ENCODE results near the gene ZNF219.

The ZNF219 gene

DNA sequence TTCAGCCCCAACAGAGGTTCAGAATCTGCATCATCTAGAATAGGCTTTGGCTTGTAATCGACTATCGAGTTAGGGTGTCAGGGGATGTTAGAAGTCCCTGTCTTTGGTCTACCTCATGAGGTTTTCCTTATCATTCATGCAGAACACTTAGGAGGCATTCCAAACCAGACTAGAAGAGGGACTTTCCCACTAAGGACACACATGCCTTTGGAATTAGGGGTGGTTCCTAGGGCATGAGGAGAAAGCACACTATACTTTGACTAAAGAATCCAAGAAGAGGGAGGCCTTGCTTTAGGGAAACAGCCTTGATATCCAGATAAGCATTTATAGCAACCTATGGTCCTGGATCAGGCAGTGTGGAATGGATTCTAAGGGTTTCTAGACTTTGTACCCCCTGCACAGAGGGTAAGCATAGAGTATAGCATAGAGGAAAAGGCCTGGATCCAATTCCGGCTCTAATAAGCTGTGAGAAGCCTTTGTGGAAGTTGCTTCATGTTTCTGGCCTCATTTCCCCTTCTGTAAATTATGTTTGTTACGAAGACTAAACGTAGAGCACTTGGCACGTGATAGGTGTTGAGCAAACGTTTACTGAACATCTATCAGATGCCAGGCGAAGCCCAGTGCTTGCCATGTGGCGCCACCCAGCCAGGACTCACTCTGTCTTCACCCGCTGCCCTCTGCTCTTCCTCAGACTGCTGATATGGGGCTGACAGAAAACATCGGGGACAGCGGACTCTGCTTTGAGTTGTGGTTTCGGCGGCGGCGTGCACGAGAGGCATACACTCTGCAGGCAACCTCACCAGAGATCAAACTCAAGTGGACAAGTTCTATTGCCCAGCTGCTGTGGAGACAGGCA is 13.2 kb downstream of the ZNF219 start:
- no peak for FAIRE-seq

DNA sequence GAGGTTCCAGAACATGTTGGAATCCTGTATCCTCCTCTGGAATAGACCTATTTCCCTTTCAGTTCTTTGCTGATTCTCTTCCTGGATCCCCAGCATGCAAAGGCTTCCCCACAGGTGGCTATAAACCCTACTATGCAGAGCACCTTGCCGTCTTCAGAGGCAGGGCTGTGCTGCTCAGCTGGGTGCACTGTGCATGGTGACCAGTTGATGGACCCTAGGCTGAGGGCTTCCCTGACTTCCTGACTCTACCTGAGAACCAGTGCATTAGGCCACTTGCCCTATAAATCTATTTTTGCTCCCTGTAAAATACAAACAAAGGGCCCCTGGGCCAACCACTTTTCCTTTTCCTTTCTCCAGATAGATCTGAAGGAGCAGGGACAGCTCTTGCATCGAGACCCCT is 14.1 kb downstream of the ZNF219 start:
- no peak for FAIRE-seq

DNA sequence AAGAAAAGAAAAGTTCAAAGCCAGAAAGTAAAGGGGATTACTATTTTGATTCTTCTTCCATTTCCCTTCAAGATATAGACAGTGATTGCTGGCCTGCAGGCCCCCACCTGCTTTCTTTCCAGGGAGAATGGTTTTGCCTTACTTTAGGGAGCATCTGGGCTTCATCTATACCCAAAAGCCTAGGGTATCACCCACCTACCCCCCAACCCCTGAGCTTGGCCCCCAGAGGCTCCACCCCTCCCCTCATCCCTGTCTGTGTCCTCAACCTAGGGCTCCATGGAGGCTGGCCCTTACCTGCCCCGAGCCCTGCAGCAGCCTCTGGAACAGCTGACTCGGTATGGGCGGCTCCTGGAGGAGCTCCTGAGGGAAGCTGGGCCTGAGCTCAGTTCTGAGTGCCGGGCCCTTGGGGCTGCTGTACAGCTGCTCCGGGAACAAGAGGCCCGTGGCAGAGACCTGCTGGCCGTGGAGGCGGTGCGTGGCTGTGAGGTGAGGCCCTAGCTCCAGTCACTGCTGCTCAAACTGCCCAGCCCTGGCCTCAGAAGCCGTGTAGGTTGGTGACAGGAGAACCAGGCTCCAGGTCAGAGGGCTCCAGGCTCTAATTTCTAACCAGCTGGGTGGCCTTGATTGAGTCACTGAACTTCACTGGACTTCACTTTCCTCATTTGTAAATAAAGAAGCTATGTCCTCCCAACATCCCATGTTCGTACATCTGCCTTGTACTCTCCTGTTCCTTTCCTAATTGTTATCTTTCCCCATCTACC is 14.7 kb downstream of the ZNF219 start:
- no peak for FAIRE-seq

DNA sequence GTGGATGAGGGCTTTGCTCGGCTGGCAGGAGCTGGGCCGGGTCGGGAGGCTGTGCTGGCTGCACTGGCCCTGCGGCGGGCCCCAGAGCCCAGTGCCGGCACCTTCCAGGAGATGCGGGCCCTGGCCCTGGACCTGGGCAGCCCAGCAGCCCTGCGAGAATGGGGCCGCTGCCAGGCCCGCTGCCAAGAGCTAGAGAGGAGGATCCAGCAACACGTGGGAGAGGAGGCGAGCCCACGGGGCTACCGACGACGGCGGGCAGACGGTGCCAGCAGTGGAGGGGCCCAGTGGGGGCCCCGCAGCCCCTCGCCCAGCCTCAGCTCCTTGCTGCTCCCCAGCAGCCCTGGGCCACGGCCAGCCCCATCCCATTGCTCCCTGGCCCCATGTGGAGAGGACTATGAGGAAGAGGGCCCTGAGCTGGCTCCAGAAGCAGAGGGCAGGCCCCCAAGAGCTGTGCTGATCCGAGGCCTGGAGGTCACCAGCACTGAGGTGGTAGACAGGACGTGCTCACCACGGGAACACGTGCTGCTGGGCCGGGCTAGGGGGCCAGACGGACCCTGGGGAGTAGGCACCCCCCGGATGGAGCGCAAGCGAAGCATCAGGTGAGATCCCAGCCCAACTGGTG is 16.8 kb downstream of the ZNF219 start:
- no peak for FAIRE-seq

DNA sequence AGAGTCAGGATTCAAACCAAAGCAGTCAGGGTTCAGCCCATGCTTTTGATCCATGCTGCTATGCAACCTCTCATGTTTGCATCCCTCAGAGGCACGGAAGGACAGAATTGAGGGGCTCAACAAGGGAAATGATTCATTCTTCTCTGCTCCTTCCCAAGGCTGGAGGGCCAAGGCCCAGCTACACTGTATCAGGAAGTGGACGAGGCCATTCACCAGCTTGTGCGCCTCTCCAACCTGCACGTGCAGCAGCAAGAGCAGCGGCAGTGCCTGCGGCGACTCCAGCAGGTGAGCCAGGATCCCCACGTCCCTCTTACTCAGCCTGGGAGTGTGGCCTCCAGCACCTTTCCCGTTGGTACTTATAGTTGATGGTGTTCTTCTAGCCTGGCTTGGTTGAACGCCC is 19.7 kb downstream of the ZNF219 start:
- FAIRE-seq: no peak

DNA sequence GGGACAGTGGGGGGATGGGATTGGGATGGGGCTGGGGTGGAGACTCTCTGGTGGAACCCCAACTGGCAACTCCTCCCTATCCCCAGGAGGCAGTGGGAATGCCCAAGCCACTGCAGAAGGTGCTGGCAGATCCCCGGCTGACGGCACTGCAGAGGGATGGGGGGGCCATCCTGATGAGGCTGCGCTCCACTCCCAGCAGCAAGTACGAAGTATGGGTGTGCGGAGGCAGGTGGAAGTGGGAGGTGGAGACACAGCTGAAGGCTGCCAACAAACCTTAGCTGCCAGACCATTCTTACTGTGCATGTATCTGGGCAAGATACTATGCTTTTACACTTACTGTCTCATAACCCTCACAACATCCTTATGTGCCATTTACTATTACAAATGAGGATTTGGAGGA is 20.2 kb downstream of the ZNF219 start:
- FAIRE-seq: no peak

DNA sequence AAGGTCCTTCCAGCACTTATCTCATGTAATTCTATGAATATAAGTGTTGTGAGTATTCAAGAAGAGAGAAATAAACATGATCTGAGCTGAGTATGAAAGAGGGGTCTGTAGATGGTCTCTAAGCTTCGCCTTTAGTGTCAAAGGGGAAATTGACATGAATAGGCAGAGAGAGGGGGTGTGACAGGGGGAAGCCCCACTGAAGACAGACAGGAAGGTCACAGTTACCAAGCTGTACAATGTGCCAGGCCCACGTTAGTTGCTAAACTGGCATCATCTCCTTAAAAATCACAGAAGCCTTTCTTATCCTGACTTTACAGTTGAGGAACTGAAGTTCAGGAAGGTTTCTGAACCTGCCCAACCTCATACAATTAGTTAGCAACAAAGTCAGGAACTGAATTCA is 20.8 kb downstream of the ZNF219 start:
- FAIRE-seq: no peak

DNA sequence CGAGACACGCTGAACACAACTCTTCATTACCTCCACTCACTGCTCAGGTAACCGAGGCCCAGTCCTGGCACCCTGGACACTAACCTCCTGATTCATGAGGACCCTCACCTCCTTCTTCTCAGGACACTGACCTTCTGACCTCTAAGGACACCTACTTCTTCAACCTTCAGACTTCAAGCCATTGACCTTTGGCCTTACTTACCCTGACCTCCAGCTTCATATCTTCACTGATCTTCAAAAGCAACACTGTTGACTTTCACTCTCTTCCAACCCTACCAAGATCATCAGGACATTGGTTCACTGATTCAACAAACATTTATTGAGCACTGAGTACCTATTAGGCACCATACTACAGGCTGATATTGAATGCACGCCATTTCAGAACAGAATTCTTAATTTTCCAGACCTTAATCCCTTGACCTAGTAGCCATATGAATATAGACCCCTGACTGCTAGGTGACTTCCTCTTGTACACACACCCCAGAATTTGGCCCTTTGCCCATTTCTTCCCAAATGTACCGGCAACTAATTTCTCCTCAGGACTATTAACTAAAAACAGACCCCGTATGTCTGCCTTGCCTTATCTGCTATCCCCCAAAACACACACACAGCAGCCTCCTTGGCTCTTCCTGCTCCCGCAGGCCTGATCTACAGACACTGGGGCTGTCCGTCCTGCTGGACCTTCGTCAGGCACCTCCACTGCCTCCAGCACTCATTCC is 22.6 kb downstream of the ZNF219 start:
- FAIRE-seq: no peak

DNA sequence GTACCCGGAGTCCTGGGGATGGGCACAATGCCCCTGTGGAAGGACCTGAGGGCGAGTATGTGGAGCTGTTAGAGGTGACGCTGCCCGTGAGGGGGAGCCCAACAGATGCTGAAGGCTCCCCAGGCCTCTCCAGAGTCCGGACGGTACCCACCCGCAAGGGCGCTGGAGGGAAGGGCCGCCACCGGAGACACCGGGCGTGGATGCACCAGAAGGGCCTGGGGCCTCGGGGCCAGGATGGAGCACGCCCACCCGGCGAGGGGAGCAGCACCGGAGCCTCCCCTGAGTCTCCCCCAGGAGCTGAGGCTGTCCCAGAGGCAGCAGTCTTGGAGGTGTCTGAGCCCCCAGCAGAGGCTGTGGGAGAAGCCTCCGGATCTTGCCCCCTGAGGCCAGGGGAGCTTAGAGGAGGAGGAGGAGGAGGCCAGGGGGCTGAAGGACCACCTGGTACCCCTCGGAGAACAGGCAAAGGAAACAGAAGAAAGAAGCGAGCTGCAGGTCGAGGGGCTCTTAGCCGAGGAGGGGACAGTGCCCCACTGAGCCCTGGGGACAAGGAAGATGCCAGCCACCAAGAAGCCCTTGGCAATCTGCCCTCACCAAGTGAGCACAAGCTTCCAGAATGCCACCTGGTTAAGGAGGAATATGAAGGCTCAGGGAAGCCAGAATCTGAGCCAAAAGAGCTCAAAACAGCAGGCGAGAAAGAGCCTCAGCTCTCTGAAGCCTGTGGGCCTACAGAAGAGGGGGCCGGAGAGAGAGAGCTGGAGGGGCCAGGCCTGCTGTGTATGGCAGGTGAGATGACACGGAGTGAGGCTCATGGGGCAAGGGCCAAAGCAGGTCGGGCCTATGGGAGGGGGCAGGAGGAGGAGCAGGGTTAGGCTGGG is 23.8 kb downstream of the ZNF219 start:
- no peak for FAIRE-seq

DNA sequence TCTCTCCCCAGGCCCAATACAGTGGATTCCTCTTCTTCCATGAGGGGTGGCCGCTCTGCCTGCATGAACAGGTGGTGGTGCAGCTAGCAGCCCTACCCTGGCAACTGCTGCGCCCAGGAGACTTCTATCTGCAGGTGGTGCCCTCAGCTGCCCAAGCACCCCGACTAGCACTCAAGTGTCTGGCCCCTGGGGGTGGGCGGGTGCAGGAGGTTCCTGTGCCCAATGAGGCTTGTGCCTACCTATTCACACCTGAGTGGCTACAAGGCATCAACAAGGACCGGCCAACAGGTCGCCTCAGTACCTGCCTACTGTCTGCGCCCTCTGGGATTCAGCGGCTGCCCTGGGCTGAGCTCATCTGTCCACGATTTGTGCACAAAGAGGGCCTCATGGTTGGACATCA is 24.5 kb downstream of the ZNF219 start:
- no peak for FAIRE-seq

DNA sequence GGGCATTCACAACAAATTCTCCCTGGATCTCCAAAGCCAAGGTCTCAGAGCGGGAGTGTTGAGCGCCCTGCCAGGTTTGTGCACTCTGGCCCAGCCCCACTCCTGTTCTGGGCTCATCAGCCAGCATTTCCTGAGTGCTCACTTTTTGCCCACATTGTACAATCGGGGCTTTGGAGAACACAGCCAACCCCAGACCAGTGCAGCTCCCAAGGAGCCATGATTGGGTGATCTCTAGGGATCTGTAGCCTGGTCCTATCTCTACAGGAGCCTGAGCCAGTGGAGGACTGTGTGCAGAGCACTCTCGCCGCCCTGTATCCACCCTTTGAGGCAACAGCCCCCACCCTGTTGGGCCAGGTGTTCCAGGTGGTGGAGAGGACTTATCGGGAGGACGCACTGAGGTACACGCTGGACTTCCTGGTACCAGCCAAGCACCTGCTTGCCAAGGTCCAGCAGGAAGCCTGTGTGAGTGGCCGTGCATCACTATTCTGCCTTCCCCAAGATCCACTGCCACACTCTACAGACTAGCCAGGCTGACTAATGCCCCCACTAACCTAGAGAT is 25.6 kb downstream of the ZNF219 start:
- FAIRE-seq: no peak

DNA sequence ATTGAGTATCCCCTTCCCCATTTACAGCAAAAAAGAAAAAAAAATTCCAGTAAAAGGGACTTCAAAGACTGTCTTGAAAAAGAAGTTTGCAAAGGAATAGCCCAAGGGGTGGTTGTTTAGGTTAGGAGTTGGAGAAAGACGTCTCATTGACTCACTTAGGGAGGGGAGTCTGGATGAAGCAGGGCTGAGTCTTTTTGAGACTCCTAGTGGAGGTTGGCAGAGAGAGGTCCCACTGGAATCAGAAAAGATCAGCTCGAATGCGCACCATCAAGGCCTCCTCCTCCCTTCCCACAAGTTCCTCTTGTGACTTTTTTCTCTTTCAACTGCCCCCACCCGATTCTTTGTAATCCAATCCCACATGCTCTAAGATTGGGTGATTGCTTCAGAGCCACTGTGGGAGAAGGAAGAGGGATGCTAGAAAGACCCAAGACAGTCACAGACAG is 26.4 kb downstream of the ZNF219 start:
- FAIRE-seq: no peak

DNA sequence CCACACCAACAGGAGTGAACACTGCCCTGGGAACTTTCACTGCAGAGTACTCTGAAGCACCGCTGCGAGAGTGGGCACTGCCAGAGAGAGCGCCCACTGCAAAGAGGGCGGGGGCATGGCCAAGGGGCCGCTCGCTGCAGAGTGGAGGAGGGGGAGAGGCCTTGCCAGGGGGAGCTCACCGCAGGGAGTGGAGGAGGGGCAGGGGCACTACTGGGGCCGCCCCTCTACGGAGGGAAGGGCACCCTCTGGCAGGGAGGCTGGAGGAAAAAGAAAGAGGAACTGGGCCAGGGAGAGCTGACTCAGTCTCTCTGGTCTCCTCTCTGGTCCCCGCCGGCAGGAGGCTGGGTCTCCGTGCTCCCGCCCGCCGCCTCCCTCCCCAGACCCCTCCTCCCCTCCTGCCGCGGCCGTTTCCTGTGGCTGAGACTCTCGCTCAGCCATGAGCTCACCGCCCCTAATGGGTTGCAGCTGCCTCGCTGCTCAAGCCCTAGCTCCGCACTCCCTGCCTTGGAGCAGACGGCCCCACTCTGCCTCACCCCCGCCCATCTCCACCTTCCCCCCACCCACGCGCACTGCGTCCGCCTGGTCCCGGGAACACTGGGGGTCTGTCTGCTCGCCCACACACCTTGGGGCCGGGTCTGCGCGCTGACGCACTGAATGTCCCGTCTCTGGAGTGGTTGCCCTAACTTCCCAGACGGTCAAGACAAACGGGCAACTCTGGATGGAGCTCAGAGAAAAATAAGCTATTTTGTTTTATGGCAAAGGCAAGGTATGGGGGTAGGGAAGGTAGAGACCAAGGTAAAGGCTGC is 27.0 kb downstream of the ZNF219 start:
- no peak for FAIRE-seq

DNA sequence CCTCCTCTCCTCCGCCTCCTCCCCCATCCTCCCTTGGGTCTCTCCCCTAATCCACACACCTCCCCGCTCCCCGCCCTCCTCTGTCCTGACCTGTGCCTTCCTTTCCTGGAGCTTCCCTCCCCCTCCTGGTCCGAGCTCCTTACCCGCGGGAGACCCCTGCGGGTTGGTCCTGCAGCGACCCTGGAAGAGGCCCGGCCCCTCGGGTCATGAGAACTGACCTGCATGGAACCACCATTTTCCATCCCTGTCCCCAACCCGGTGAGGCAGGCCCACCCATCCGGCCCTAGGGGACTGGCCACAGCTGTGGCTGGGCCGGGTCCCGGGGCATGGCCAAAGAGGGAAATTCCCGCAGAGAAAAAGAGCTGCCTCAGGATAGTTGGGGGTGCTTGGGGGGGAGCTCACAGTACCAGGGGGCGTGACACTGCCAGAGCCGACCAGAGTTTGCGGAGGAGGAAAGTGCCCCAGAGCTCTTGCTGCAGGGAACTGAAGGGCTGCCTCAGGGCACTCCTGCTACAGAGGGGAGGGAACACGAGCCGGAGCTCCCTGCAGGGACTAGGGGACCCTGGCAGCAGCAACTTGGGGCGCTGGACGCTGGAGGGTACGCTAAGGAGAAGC is 27.7 kb downstream of the ZNF219 start:
- no peak for FAIRE-seq

DNA sequence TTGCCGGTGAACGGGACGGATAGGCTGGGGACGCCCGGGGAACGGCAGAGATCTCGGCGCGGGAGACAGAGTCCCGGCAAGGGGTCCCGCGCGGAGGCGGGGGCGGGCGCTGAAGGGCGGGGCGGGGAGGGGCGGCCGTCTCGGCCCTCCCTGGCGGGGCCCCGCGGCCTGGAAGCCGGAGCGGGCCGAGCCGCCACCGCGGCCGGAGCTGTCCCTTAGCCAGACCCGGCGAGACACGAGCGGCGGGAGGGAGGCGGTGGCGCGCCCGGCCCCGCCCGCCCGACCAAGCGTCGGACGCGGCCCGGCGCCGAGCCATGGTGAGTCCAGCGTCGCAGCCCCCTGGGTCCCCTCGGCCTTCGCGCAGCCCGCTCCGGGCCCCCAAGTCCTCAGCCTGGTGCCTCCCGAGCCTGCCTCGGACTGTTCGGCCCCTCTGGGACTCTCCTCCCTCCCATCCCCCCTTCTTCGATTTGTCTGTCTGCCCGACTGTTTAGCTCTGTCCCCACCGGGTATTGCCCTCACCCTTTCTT is 28.3 kb downstream of the ZNF219 start, which contains the start of gene ARHGEF40:
Gene ARHGEF40, plus strand, starts transcription at position 222 of the 527 bp plus-strand sequence. Its CDS starts 93 bp downstream, at position 315.
- no peak for FAIRE-seq

DNA sequence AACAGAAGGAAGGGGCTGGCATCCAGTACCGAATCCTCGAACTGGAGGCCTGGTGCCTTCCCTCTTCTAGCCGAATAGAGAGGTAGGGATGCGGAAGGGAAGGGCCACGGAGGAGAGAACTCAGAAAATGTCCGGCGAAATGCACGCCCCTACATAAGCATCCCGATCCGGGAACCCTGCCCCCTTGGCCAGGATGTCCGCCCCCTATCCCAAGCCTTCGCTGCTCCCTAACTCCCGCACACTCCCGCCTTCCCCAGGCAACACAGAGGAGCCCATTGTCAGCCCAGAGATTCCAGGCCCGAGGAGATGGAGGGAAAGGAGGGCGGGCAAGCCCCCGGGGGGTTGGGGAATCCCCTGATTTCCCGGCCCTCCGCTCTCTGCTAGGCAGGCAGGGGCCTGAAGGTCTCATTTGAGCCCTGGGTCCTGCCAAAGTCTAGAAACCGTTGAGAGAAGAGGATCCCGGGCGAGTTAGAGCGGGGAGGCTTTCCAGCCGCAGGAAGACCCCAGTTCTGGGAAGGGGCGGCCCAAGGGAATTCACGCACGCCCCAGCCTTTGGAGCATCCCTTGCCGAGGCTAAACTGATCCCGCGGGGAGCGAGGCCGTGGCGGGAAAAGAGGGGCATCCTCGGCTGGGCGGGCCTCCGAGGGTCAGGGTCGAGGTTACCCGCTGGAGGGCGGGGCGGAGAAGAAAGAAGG is 28.9 kb downstream of the ZNF219 start:
- FAIRE-seq: no peak

DNA sequence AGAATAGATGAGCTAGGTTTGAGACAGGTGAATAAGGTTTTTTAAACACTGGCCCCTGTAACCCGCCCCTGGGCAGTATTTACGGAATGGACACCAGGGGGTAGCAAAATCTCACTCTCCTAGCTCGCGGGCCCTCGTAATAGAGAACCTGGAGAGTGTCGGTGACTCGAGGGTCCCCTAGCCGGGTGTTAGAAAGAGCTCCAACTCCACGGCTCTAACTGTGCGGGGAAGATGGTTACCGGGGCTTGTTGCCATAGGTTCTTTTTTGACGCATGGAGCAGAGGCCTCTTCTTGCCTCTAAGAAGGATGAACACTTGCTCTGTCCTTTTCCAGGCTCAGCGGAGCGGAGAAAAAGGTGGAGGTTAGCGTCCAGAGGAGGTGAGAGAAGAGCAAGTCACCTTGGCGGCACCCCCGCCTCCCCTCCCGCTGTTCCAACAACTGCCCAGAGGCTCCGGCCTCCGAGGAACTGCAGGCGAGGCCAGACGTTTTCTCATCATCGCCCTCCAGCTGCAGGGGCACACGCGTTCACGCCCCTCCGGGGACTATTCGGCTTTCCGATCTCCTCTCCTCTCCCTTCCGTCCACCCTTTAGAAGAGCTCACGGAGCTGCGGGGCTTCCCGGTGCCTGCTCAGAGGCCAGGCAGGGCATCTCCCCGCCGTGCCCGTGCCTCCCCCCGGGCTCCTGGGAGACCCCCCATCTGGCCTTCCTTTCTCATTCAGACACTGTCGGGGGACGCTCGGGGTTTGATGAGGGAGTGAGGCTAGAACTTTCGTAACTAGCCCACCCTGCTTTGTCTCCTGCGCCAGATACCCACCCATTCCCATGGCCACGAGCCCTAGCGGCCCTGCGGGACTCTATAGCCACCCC is 29.7 kb downstream of the ZNF219 start:
- FAIRE-seq: no peak

DNA sequence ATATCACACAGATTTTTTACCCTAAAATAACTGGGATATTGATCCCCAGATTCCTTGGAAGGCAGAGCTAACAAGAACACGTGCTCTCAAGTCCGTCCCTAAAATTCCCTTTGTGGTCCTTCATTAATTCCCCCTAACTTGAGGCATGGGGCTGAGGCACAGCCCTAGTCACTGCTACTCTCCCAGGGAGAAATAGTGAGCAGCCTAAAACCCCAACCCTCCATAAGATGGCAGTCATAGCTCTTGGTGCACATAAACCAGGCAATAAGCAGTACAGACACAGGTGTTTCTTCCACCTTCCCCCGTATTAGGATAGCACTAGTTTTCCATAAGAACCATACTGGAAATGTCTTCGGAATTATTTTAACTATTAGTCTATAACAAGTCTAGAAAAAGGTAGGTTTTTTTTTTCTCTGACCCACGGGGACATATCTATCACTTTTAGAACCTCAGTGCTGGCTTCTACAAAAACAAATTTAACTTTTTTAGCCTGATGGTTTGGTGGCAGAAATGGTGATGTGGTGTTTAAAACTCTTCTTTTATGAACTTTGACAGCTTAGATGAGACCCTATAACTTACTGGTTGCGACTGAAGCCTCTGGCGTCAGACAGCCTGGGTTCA is 31.5 kb downstream of the ZNF219 start:
- no peak for FAIRE-seq

Data from colon (tissue), 2 donors.